Measurements from ENCODE around the gene ROS1.

The ROS1 gene

DNA sequence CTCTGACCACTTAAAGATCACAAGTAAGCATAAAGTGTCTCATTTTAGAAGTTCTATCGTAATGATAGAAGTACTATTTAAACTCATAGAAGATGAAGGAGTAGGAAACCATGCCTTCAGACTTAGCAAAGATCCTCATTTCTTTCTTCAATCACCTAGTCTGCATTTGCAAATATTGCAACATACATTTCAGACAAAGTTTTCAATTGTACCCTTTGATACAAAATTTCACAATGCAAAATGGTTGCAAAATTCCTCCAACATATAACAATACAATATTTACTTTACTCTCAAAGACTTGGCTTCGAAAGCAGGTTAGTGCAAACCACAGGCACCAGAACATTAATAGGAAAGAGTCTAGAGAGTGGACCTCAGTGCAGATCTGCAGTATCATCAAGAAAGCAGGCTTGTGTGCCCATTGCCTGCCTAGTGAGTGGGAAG, 16.1 kb upstream of the ROS1 start:
- H3K27me3 ChIP-seq (ENCODE audit: control insufficient read depth, insufficient read depth, low read length), result no peaks in the 10 kb centered on the region
- H3K4me3 ChIP-seq (ENCODE audit: low read depth, low read length), result no peak overlapping the region
- H3K36me3 ChIP-seq (ENCODE audit: control insufficient read depth, insufficient read depth, low read length), result no peaks in the 10 kb centered on the region
- H3K4me1 ChIP-seq (ENCODE audit: control insufficient read depth, insufficient read depth, low read length), result no peaks in the 10 kb centered on the region
- no peak overlapping the region for H3K27ac ChIP-seq (ENCODE audit: low read depth, low read length)
- H3K9me3 ChIP-seq (ENCODE audit: control insufficient read depth, insufficient read depth, low read length), result peaks cover 2% of the 10 kb centered on the region; the same call in 1 of the 2 replicates
- H3K9ac ChIP-seq (ENCODE audit: low read depth, low read length), result no peak overlapping the region

- Histone ChIP-seq H3K4me3 (ENCODE audit: low read depth, low read length) (no peak overlapping the region), H3K9me3 (ENCODE audit: control insufficient read depth, insufficient read depth, low read length) (peaks cover 2% of the 10 kb centered on the region; the same call in 1 of the 2 replicates)
Observed at GRCh38 chr6:117440706-117441525, 15.2 kb upstream of the ROS1 start.

DNA sequence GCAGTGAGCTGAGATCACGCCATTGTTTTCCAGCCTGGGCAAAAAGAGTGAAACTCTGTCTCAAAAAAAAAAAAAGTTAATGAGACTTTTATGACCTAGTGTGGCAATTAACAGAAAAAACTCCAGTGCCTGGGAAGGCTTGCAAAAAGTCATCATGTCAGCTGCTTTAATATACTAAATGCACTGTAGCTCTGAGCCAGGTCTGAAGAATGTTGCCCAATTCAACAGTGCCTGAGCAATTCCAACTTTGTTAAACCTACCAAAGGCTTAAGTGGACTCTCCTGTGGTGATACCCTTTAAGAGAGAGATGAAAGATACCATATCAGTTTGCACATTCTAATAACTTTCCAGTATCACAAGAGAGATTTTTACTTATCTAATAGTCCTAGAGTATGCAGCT, 6.5 kb upstream of the ROS1 start:
- no peaks in the 10 kb centered on the region for H3K9me3 ChIP-seq (ENCODE audit: control insufficient read depth, insufficient read depth, low read length)
- no peak overlapping the region for H3K27ac ChIP-seq (ENCODE audit: low read depth, low read length)
- H3K27me3 ChIP-seq (ENCODE audit: control insufficient read depth, insufficient read depth, low read length), result no peaks in the 10 kb centered on the region
- no peaks in the 10 kb centered on the region for H3K4me1 ChIP-seq (ENCODE audit: control insufficient read depth, insufficient read depth, low read length)
- no peak overlapping the region for H3K4me3 ChIP-seq (ENCODE audit: low read depth, low read length)
- no peaks in the 10 kb centered on the region for H3K36me3 ChIP-seq (ENCODE audit: control insufficient read depth, insufficient read depth, low read length)
- H3K9ac ChIP-seq (ENCODE audit: low read depth, low read length), result no peak overlapping the region

More at GRCh38 chr6:117440706-117441525, 15.2 kb upstream of the ROS1 start:
- H3K4me1 ChIP-seq (ENCODE audit: control insufficient read depth, insufficient read depth, low read length), result no peaks in the 10 kb centered on the region
- no peak overlapping the region for H3K27ac ChIP-seq (ENCODE audit: low read depth, low read length)
- H3K27me3 ChIP-seq (ENCODE audit: control insufficient read depth, insufficient read depth, low read length), result no peaks in the 10 kb centered on the region
- no peaks in the 10 kb centered on the region for H3K36me3 ChIP-seq (ENCODE audit: control insufficient read depth, insufficient read depth, low read length)
- H3K9ac ChIP-seq (ENCODE audit: low read depth, low read length), result no peak overlapping the region

- H3K4me3 ChIP-seq (ENCODE audit: low read depth, low read length), result no peak overlapping the region
- H3K27me3 ChIP-seq (ENCODE audit: control insufficient read depth, insufficient read depth, low read length), result no peaks in the 10 kb centered on the region
- no peaks in the 10 kb centered on the region for H3K36me3 ChIP-seq (ENCODE audit: control insufficient read depth, insufficient read depth, low read length)
- no peaks in the 10 kb centered on the region for H3K9me3 ChIP-seq (ENCODE audit: control insufficient read depth, insufficient read depth, low read length)
- no peak overlapping the region for H3K9ac ChIP-seq (ENCODE audit: low read depth, low read length)
- no peaks in the 10 kb centered on the region for H3K4me1 ChIP-seq (ENCODE audit: control insufficient read depth, insufficient read depth, low read length)
- no peak overlapping the region for H3K27ac ChIP-seq (ENCODE audit: low read depth, low read length)
Observed at GRCh38 chr6:117423754-117424153, 2.0 kb downstream of the ROS1 start.

- H3K36me3 ChIP-seq (ENCODE audit: control insufficient read depth, insufficient read depth, low read length), result no peaks in the 10 kb centered on the region
- H3K27me3 ChIP-seq (ENCODE audit: control insufficient read depth, insufficient read depth, low read length), result no peaks in the 10 kb centered on the region
- H3K9me3 ChIP-seq (ENCODE audit: control insufficient read depth, insufficient read depth, low read length), result no peaks in the 10 kb centered on the region
- 0 out of 2 replicates have a peak, but pooled peaks cover 9% of the 10 kb centered on the region for H3K4me1 ChIP-seq (ENCODE audit: control insufficient read depth, insufficient read depth, low read length)
- no peak overlapping the region for H3K27ac ChIP-seq (ENCODE audit: low read depth, low read length)
- no peak overlapping the region for H3K9ac ChIP-seq (ENCODE audit: low read depth, low read length)
- H3K4me3 ChIP-seq (ENCODE audit: low read depth, low read length), result no peak overlapping the region
Observed at GRCh38 chr6:117418320-117418719, 7.4 kb downstream of the ROS1 start.

- H3K27me3 ChIP-seq (ENCODE audit: control insufficient read depth, insufficient read depth, low read length), result no peaks in the 10 kb centered on the region
- no peak overlapping the region for H3K27ac ChIP-seq (ENCODE audit: low read depth, low read length)
- H3K36me3 ChIP-seq (ENCODE audit: control insufficient read depth, insufficient read depth, low read length), result no peaks in the 10 kb centered on the region
- no peak overlapping the region for H3K4me3 ChIP-seq (ENCODE audit: low read depth, low read length)
- no peak overlapping the region for H3K9ac ChIP-seq (ENCODE audit: low read depth, low read length)
- 0 out of 2 replicates have a peak, but pooled peaks cover 9% of the 10 kb centered on the region for H3K4me1 ChIP-seq (ENCODE audit: control insufficient read depth, insufficient read depth, low read length)
- no peaks in the 10 kb centered on the region for H3K9me3 ChIP-seq (ENCODE audit: control insufficient read depth, insufficient read depth, low read length)
Observed at GRCh38 chr6:117417851-117418250, 7.9 kb downstream of the ROS1 start.

GRCh38 chr6:117414770-117415169, 11.0 kb downstream of the ROS1 start:
- 0 out of 2 replicates have a peak, but pooled peaks cover 9% of the 10 kb centered on the region for H3K4me1 ChIP-seq (ENCODE audit: control insufficient read depth, insufficient read depth, low read length)
- no peak overlapping the region for H3K27ac ChIP-seq (ENCODE audit: low read depth, low read length)
- H3K9ac ChIP-seq (ENCODE audit: low read depth, low read length), result no peak overlapping the region
- H3K27me3 ChIP-seq (ENCODE audit: control insufficient read depth, insufficient read depth, low read length), result no peaks in the 10 kb centered on the region
- H3K4me3 ChIP-seq (ENCODE audit: low read depth, low read length), result no peak overlapping the region
- H3K9me3 ChIP-seq (ENCODE audit: control insufficient read depth, insufficient read depth, low read length), result no peaks in the 10 kb centered on the region
- no peaks in the 10 kb centered on the region for H3K36me3 ChIP-seq (ENCODE audit: control insufficient read depth, insufficient read depth, low read length)

GRCh38 chr6:117411474-117411873, 14.3 kb downstream of the ROS1 start:
- Histone ChIP-seq H3K4me3 (ENCODE audit: low read depth, low read length) (no peak overlapping the region), H3K27me3 (ENCODE audit: control insufficient read depth, insufficient read depth, low read length) (no peaks in the 10 kb centered on the region), H3K36me3 (ENCODE audit: control insufficient read depth, insufficient read depth, low read length) (no peaks in the 10 kb centered on the region), H3K4me1 (ENCODE audit: control insufficient read depth, insufficient read depth, low read length) (0 out of 2 replicates have a peak, but pooled peaks cover 9% of the 10 kb centered on the region), H3K27ac (ENCODE audit: low read depth, low read length) (no peak overlapping the region), H3K9me3 (ENCODE audit: control insufficient read depth, insufficient read depth, low read length) (no peaks in the 10 kb centered on the region), H3K9ac (ENCODE audit: low read depth, low read length) (no peak overlapping the region)

- H3K27ac ChIP-seq (ENCODE audit: low read depth, low read length), result no peak overlapping the region
Observed at GRCh38 chr6:117409863-117410262, 15.9 kb downstream of the ROS1 start.

DNA sequence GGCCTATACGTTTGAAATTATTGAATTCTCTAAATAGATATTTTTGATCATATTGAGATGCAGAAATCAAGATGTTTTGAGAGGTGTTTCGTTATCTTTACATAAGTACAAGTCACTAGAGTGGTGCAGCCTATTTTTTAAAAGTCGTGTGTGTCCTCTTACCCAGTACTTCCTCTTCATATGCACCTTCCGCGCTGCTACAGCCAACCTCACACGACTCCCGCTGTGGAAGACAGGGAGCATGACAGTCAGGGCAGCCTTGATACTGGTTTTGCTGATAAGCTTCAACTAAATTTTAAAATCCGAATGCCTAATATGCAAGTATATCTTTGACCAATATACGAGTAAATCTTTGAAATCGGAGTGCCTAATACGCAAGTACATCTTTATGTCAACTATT, 16.3 kb downstream of the ROS1 start:
- Histone ChIP-seq H3K9me3 (ENCODE audit: control insufficient read depth, insufficient read depth, low read length) (no peaks in the 10 kb centered on the region), H3K27ac (ENCODE audit: low read depth, low read length) (no peak overlapping the region), H3K9ac (ENCODE audit: low read depth, low read length) (no peak overlapping the region), H3K4me1 (ENCODE audit: control insufficient read depth, insufficient read depth, low read length) (no peaks in the 10 kb centered on the region), H3K27me3 (ENCODE audit: control insufficient read depth, insufficient read depth, low read length) (no peaks in the 10 kb centered on the region), H3K4me3 (ENCODE audit: low read depth, low read length) (no peak overlapping the region), H3K36me3 (ENCODE audit: control insufficient read depth, insufficient read depth, low read length) (no peaks in the 10 kb centered on the region)

More at GRCh38 chr6:117409863-117410262, 15.9 kb downstream of the ROS1 start:
- 0 out of 2 replicates have a peak, but pooled peaks cover 3% of the 10 kb centered on the region for H3K4me1 ChIP-seq (ENCODE audit: control insufficient read depth, insufficient read depth, low read length)
- H3K4me3 ChIP-seq (ENCODE audit: low read depth, low read length), result no peak overlapping the region
- H3K27me3 ChIP-seq (ENCODE audit: control insufficient read depth, insufficient read depth, low read length), result no peaks in the 10 kb centered on the region
- no peaks in the 10 kb centered on the region for H3K9me3 ChIP-seq (ENCODE audit: control insufficient read depth, insufficient read depth, low read length)
- no peaks in the 10 kb centered on the region for H3K36me3 ChIP-seq (ENCODE audit: control insufficient read depth, insufficient read depth, low read length)
- H3K9ac ChIP-seq (ENCODE audit: low read depth, low read length), result no peak overlapping the region

DNA sequence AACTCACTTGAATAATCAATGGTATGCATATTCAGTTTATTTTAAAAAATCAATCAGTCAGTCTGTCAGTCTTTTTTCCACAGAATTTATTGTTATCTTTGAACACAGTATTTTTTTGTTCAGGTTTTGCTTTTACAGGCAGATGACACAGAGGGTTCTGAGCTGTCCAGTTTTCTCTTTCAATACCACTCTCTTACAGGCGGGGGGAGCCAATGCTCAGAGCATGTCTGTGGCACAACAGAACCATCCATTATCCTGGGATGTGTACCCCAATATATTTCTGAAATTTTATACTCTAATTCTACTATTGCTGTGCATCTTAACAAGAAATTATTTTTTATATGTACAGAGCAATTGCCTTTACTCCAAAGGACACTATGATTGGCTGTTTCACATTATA, 21.2 kb downstream of the ROS1 start:
- H3K4me1 ChIP-seq (ENCODE audit: control insufficient read depth, insufficient read depth, low read length), result no peaks in the 10 kb centered on the region
- H3K4me3 ChIP-seq (ENCODE audit: low read depth, low read length), result no peak overlapping the region
- H3K27me3 ChIP-seq (ENCODE audit: control insufficient read depth, insufficient read depth, low read length), result no peaks in the 10 kb centered on the region
- H3K27ac ChIP-seq (ENCODE audit: low read depth, low read length), result no peak overlapping the region
- H3K9ac ChIP-seq (ENCODE audit: low read depth, low read length), result no peak overlapping the region
- no peaks in the 10 kb centered on the region for H3K9me3 ChIP-seq (ENCODE audit: control insufficient read depth, insufficient read depth, low read length)
- no peaks in the 10 kb centered on the region for H3K36me3 ChIP-seq (ENCODE audit: control insufficient read depth, insufficient read depth, low read length)
